Measurements from ENCODE around the gene IMMP2L.

- TF ChIP-seq, protein P1, sequence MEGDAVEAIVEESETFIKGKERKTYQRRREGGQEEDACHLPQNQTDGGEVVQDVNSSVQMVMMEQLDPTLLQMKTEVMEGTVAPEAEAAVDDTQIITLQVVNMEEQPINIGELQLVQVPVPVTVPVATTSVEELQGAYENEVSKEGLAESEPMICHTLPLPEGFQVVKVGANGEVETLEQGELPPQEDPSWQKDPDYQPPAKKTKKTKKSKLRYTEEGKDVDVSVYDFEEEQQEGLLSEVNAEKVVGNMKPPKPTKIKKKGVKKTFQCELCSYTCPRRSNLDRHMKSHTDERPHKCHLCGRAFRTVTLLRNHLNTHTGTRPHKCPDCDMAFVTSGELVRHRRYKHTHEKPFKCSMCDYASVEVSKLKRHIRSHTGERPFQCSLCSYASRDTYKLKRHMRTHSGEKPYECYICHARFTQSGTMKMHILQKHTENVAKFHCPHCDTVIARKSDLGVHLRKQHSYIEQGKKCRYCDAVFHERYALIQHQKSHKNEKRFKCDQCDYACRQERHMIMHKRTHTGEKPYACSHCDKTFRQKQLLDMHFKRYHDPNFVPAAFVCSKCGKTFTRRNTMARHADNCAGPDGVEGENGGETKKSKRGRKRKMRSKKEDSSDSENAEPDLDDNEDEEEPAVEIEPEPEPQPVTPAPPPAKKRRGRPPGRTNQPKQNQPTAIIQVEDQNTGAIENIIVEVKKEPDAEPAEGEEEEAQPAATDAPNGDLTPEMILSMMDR (IDR thresholded peaks at IDR 0.05 in 4 of 5, conservative IDR thresholded peaks at IDR 0.05 in 1 of 5), result no peak
- no peak for TF ChIP-seq POLR2A (IDR thresholded peaks at IDR 0.05)
Observed at GRCh38 chr7:111320133-111320532, 242.2 kb downstream of the IMMP2L start.

All from gastrocnemius medialis (tissue), 4 donors.